Measurements from ENCODE around the gene RABGEF1. TPM values are rescaled to one million over a fixed set of nuclear protein-coding genes. Genes with fewer than 3 reads are reported as not detected.

The RABGEF1 gene
- total and polyA plus RNA-seq, 7 donors, result 10.2 to 47.2 (median 36.4) TPM

- no peak overlapping the region for H3K27ac ChIP-seq
- no peaks in the 10 kb centered on the region for H3K9me3 ChIP-seq
- DNase-seq, result no peak
- intact Hi-C loops (cut with DNase I), result no loop called here
- no peak overlapping the region for H3K4me3 ChIP-seq
- 94 to 96% methylated on average over 6 of the region's 6 CpGs for WGBS, 2 donors
- TF ChIP-seq POLR2AphosphoS5 (IDR thresholded peaks at IDR 0.05) (no peak), EP300 (IDR thresholded peaks at IDR 0.05) (no peak), CTCF (IDR thresholded peaks at IDR 0.05) (no peak), POLR2A (IDR thresholded peaks at IDR 0.05) (no peak)
- H3K4me1 ChIP-seq, result no peaks in the 10 kb centered on the region
- peaks cover 0 to 93% (median 20%) of the 10 kb centered on the region in 4 donors for H3K36me3 ChIP-seq
- H3K27me3 ChIP-seq, result no peaks in the 10 kb centered on the region
Observed at GRCh38 chr7:66790196-66790595, 49.7 kb downstream of the RABGEF1 start.

GRCh38 chr7:66790725-66791124 lies 50.2 kb downstream of the RABGEF1 start:
- intact Hi-C loops (cut with DNase I), result no loop called here
- H3K4me1 ChIP-seq, result no peaks in the 10 kb centered on the region
- TF ChIP-seq POLR2AphosphoS5 (IDR thresholded peaks at IDR 0.05), result peak in 1 of 4 donors; percentile 5
- TF ChIP-seq POLR2A (IDR thresholded peaks at IDR 0.05), result no peak
- TF ChIP-seq CTCF (IDR thresholded peaks at IDR 0.05), result no peak
- TF ChIP-seq EP300 (IDR thresholded peaks at IDR 0.05), result no peak
- H3K27me3 ChIP-seq, result no peaks in the 10 kb centered on the region
- peaks cover 0 to 93% (median 23%) of the 10 kb centered on the region in 4 donors for H3K36me3 ChIP-seq
- H3K4me3 ChIP-seq, result no peak overlapping the region
- no peak for DNase-seq
- WGBS, 2 donors, result 95 to 98% methylated on average over 3 of the region's 3 CpGs
- H3K9me3 ChIP-seq, result no peaks in the 10 kb centered on the region
- H3K27ac ChIP-seq, result no peak overlapping the region

- H3K4me3 ChIP-seq, result no peak overlapping the region
- H3K27ac ChIP-seq, result no peak overlapping the region
- WGBS, 2 donors, result 87 to 91% methylated on average over 8 of the region's 8 CpGs
- no peaks in the 10 kb centered on the region for H3K9me3 ChIP-seq
- peaks cover 13 to 89% (median 57%) of the 10 kb centered on the region in 4 donors for H3K36me3 ChIP-seq
- TF ChIP-seq EP300 (IDR thresholded peaks at IDR 0.05), result no peak
- TF ChIP-seq POLR2A (IDR thresholded peaks at IDR 0.05), result no peak
- TF ChIP-seq POLR2AphosphoS5 (IDR thresholded peaks at IDR 0.05), result no peak
- TF ChIP-seq CTCF (IDR thresholded peaks at IDR 0.05), result no peak
- intact Hi-C loops (cut with DNase I), result no loop called here
- no peaks in the 10 kb centered on the region for H3K4me1 ChIP-seq
- DNase-seq, result peak; percentile 35
- H3K27me3 ChIP-seq, result no peaks in the 10 kb centered on the region
Observed at GRCh38 chr7:66800591-66800990, 60.1 kb downstream of the RABGEF1 start.

GRCh38 chr7:66804001-66804400 lies 63.5 kb downstream of the RABGEF1 start:
- no peaks in the 10 kb centered on the region for H3K9me3 ChIP-seq
- no peaks in the 10 kb centered on the region for H3K4me1 ChIP-seq
- intact Hi-C loops (cut with DNase I), result no loop called here
- no peaks in the 10 kb centered on the region for H3K27me3 ChIP-seq
- 87 to 92% methylated on average over 4 of the region's 4 CpGs for WGBS, 2 donors
- DNase-seq, result no peak
- no peak for TF ChIP-seq POLR2A (IDR thresholded peaks at IDR 0.05)
- no peak for TF ChIP-seq EP300 (IDR thresholded peaks at IDR 0.05)
- TF ChIP-seq POLR2AphosphoS5 (IDR thresholded peaks at IDR 0.05), result no peak
- TF ChIP-seq CTCF (IDR thresholded peaks at IDR 0.05), result no peak
- no peak overlapping the region for H3K4me3 ChIP-seq
- peaks cover 6 to 89% (median 58%) of the 10 kb centered on the region in 4 donors for H3K36me3 ChIP-seq
- peak overlapping the region in 1 of 4 donors; percentile 34 for H3K27ac ChIP-seq

GRCh38 chr7:66807736-66808135 lies 67.2 kb downstream of the RABGEF1 start:
- Histone ChIP-seq H3K36me3 (peaks cover 16 to 83% (median 60%) of the 10 kb centered on the region in 4 donors), H3K27ac (no peak overlapping the region), H3K9me3 (no peaks in the 10 kb centered on the region), H3K27me3 (no peaks in the 10 kb centered on the region), H3K4me3 (no peak overlapping the region), H3K4me1 (no peaks in the 10 kb centered on the region)
- intact Hi-C loops (cut with DNase I), result no loop called here
- TF ChIP-seq POLR2A (IDR thresholded peaks at IDR 0.05) (no peak), CTCF (IDR thresholded peaks at IDR 0.05) (no peak), EP300 (IDR thresholded peaks at IDR 0.05) (no peak), POLR2AphosphoS5 (IDR thresholded peaks at IDR 0.05) (no peak)
- 97% methylated on average over 9 of the region's 9 CpGs for WGBS, 2 donors
- peak; percentile 22 for DNase-seq
